GM10248 (cell line): ENCODE results near the gene UBAP1.

Experiments used
- CTCF ChIA-PET: fragments of 300-600 bp; sonication (Branson Sonifier 250); formaldehyde crosslinking; extraction: SDS; loops from one replicate; lab custom pipeline; 2021; ENCODE audit warnings: antibody characterized with exemption; lab: Yijun Ruan, JAX
- POLR2A ChIA-PET: fragments of 350-650 bp; sonication (Branson Sonifier 250); formaldehyde crosslinking; extraction: SDS; loops from one replicate; lab custom pipeline; 2020; ENCODE audit warnings: antibody characterized with exemption; lab: Yijun Ruan, JAX
- DNase-seq: peaks from one replicate; pipeline ENCODE4 v3.0.0; 2012; ENCODE audit errors: extremely low spot score
- CTCF ChIP-seq: IDR thresholded peaks from 2 replicates; pipeline ENCODE4 v1.5.1; 2012; ENCODE audit warnings: mild to moderate bottlenecking, low read depth; ENCODE audit errors: extremely low read depth, missing control alignments, control extremely low read depth

UBAP1 gene

DNA sequence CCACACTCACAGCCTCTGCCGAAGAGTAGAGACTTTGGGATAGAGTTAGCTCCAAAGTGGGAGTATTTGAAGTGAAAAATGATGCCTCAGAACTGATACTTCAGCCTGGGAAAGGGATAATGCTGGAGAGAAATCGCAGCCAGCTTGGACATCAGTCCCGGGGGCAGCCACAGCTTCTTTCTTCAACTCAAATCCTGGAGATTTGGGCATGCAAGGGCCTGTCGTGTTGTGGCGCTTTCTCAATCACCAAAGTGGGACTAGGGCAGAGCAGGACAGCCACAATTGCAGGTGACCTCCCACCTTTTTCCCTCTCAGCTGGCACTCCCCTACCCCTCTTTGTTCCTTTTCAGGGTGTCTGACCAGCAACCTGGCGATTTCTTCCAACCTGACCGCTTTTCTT, 70.4 kb downstream of the UBAP1 start:
- TF ChIP-seq CTCF, result no peak
- DNase-seq, result no peak
- POLR2A ChIA-PET, result no interaction called here
- CTCF ChIA-PET, result interaction anchor here (1.3 kb wide), 1 partner anchor 9 kb away, joined by 5 read pairs; no protein-coding TSS in a partner anchor

DNA sequence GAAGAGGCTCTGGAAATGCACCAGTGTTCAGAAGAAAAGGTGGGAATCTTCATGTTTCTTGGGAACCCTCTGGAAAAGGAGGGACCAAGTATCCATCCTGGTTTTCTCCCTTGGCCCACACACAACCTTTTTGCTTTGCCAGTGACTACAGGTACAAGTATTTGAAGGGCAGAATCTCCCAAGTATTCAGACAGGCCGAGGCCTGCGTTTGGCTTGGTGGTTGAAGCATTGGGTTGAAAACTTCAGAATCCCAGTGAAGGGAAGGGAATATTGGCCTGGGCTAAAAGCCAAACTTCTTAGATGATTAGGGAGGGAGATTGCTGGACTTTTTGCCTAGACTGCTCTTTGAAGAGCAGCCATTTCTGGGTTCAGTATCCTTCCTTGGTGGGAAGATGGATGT, 71.9 kb downstream of the UBAP1 start:
- TF ChIP-seq CTCF, result no peak
- ChIA-PET CTCF (interaction anchor here (1.3 to 6.4 kb wide), 4 partner anchors 10 to 153 kb away, joined by 4 to 63 read pairs (median 46); no protein-coding TSS in a partner anchor), POLR2A (no interaction called here)
- DNase-seq, result no peak

- ChIA-PET CTCF (interaction anchor here (0.7 to 6.4 kb wide), 18 partner anchors 11 to 367 kb away, joined by 3 to 63 read pairs (median 6); partner anchors contain the start of gene UBAP1), POLR2A (no interaction called here)
- TF ChIP-seq CTCF, result no peak
- no peak for DNase-seq
Measured at GRCh38 chr9:34252016-34252415, 73.2 kb downstream of the UBAP1 start.

DNA sequence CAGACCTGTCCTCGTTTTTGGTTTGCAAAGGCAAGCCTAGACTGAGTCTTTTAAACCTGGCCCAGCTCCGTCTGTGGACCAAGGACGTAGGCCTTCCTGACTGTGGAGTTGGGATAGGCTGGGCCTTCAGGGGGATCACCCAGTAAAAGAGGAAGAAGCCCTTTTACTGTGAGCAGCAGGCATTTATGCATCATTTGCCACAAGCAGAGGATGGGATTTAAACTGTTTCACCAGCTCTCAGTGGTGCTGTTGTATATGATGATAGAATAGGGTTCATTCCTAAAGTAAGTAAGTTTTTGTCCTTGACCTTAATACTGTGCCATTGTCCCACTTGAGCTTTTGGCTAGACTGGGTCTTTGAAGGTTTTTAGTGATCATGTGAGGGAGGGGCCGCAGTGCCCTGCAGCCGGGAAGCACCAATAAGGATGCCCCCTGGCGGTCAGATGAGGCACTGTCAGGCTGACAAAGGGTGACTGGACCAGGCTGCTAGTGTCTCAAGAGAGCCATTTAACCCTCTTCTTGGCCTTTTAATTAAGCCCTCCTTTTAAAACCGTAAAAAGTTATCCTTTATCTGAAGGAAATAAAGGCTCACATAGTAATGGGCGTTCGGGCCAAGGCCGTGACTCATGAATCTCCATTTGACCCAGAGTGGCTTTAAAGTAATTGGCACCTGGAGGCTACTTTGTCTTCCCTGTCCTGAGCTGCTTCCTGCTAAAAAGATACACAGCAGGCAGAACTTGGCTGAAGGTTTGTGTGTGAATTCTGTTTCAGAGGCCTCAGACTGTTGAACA, 74.0 kb downstream of the UBAP1 start:
- ChIA-PET POLR2A (no interaction called here), CTCF (interaction anchor here (0.7 to 6.4 kb wide), 25 partner anchors 11 to 441 kb away, joined by 3 to 63 read pairs (median 4); partner anchors contain the start of genes MYORG and UBAP1)
- TF ChIP-seq CTCF, result peak; percentile 79
- peak; percentile 80 for DNase-seq

DNA sequence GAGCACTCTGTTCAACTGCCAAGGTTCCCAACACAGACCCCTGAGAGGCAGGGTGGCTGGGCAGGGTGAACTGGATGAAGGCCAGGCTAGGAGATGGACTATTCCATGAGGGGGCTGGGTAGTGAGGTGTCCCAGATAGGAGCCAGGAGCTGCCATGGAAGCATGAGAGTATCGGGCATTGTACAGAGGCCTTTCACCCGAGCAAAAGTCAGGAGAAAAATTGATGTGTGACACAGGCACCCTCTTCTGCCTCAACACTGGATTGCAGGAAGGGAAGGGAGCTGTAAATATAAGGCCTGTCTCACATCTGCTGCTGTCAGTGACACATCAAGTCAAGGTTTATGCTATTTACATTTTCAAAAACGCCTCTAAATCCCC, 74.6 kb downstream of the UBAP1 start:
- TF ChIP-seq CTCF, result no peak
- ChIA-PET POLR2A (no interaction called here), CTCF (interaction anchor here (0.7 to 6.4 kb wide), 18 partner anchors 11 to 630 kb away, joined by 3 to 63 read pairs (median 5); partner anchors contain the start of genes MYORG and UBAP1)
- no peak for DNase-seq

GRCh38 chr9:34254141-34254913, 75.5 kb downstream of the UBAP1 start:
- POLR2A ChIA-PET, result no interaction called here
- CTCF ChIA-PET, result interaction anchor here (0.7 to 6.4 kb wide), 19 partner anchors 10 to 631 kb away, joined by 3 to 63 read pairs (median 5); partner anchors contain the start of genes MYORG and UBAP1
- no peak for DNase-seq
- TF ChIP-seq CTCF, result no peak
